Stomach smooth muscle (tissue), 2 donors: ENCODE results near the gene TH.
"Not testable (repeated sequence)": the region's sequence is repeated elsewhere in the genome, so short reads cannot be mapped to it uniquely, and the experiment has no call there.

Source experiments
- H3K27ac ChIP-seq: one replicate; pipeline ENCODE4 v1.7.0; 2013; ENCODE audit warnings: mild to moderate bottlenecking, low read length, inconsistent platforms
- H3K27me3 ChIP-seq, 2 donors: one replicate each; pipeline ENCODE4 v1.7.0; 2013; ENCODE audit warnings: low read length in 2 of 2; ENCODE audit not compliant: insufficient read depth in 2 of 2, control insufficient read depth in 1 of 2
- H3K36me3 ChIP-seq, 2 donors: one replicate each; pipeline ENCODE4 v1.7.0; 2013; ENCODE audit warnings: low read length in 2 of 2; ENCODE audit not compliant: control insufficient read depth in 2 of 2, insufficient read depth in 2 of 2
- H3K4me1 ChIP-seq: one replicate; pipeline ENCODE4 v1.7.0; 2013; ENCODE audit warnings: low read length; ENCODE audit not compliant: control insufficient read depth, insufficient read depth
- H3K4me3 ChIP-seq, 2 donors: one replicate each; pipeline ENCODE4 v1.7.0; 2013; ENCODE audit warnings: low read length in 2 of 2
- H3K9ac ChIP-seq, 2 donors: one replicate each; pipeline ENCODE4 v1.7.0; 2013; ENCODE audit warnings: low read length in 2 of 2, mild to moderate bottlenecking in 1 of 2
- H3K9me3 ChIP-seq, 2 donors: one replicate each; pipeline ENCODE4 v1.7.0; 2013; ENCODE audit warnings: low read length in 2 of 2; ENCODE audit not compliant: control insufficient read depth in 2 of 2
- donor health status: healthy.
- donor health status: Pancreatic carcinoma.

Gene TH

DNA sequence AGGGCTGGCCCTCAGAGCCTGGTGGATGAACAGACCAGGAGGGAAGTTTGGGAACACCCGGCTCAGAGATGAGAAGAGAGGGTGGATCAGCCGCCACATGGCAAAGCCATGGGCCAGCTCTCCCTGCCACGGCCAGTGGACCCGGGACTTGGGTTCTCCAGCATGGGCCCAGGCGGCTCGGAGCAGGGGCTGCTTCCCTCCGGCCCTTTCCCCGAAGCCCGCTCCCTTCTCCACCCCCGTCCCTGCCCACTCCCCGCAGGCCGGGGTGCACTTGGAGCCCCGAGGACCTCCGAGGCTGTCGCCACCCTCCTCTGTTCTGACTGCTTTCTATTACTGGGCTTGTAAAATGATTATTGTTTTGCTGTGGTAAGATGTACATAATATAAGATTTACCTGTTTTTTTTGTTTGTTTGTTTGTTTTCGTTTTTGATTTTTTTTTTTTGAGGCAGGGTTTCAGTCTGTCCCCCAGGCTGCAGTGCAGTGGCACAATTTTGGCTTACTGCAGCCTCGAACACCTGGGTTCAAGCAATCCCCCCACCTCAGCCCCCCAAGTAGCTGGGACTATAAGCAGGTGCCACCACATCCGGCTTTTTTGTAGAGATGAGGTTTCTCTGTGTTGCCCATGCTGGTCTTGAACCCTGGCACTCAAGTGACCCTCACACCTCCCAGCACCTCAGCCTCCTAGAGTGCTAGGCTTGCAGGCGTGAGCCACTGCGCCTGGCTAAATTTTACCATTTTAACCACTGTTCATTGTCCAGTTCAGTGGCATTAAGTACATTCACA, 11.3 kb upstream of the TH start:
- H3K4me1 ChIP-seq = peaks cover 2% of the 10 kb centered on the region
- H3K27ac ChIP-seq = no peak overlapping the region
- no peak overlapping the region for H3K9ac ChIP-seq
- H3K4me3 ChIP-seq = no peak overlapping the region
- peaks cover 16 to 19% of the 10 kb centered on the region in 2 donors for H3K27me3 ChIP-seq
- no peaks in the 10 kb centered on the region for H3K36me3 ChIP-seq
- H3K9me3 ChIP-seq = no peaks in the 10 kb centered on the region

DNA sequence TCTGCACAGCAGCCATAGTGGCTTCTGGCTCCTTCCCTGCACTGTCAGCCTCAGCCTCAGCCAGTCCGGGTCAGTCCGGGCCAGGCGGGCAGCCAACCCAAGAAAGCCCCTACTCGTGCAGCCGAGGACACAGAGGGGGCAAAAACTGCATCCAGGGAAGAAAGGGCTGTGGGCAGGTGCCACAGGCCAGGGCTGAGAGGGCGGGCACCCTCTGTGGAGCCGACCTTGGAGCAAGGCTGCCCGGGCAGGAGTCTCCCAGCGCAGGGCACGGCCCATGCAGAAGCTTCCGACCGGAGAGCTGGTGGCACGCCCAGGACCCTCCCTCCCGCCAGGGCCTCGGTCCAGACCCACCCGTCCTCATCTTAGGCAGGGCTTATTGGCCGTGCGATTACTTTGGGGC, 10.5 kb upstream of the TH start:
- Histone ChIP-seq H3K27ac (no peak overlapping the region), H3K36me3 (no peaks in the 10 kb centered on the region), H3K27me3 (peaks cover 14 to 16% of the 10 kb centered on the region in 2 donors), H3K4me3 (no peak overlapping the region), H3K9me3 (no peaks in the 10 kb centered on the region), H3K4me1 (peaks cover 2% of the 10 kb centered on the region), H3K9ac (no peak overlapping the region)

DNA sequence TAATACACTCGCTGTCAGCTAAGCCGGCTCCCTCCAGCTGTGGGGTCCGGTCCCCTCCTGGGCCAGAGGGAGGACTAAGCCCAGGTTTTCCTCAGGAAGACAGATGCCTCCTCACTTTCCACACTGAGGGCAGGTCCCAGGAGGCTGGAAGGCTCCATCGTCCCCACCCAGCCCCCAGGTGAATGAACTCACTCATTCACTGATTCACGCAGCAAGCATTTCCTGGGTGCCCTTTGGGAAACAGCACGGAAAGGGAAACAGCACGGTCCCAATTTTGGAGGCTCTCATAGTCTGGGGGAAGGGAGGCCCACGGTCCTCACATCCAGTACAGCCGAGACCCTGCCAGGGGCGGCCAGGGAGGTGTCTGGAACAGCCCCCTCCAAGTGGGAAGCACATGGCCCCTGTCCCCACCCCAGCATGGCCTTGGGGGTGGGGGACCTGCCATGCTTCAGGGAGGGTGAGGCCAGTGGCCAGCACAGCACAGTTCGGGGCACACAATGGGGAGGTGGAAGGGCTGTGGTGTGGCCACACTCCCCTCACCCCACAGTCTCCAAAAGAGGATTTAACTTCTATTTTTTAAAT, 9.3 kb upstream of the TH start:
- no peak overlapping the region for H3K27ac ChIP-seq
- H3K9me3 ChIP-seq = no peaks in the 10 kb centered on the region
- H3K4me1 ChIP-seq = peaks cover 2% of the 10 kb centered on the region
- no peak overlapping the region for H3K9ac ChIP-seq
- H3K4me3 ChIP-seq = no peak overlapping the region
- H3K27me3 ChIP-seq = peaks cover 6 to 14% of the 10 kb centered on the region in 2 donors
- H3K36me3 ChIP-seq = no peaks in the 10 kb centered on the region

DNA sequence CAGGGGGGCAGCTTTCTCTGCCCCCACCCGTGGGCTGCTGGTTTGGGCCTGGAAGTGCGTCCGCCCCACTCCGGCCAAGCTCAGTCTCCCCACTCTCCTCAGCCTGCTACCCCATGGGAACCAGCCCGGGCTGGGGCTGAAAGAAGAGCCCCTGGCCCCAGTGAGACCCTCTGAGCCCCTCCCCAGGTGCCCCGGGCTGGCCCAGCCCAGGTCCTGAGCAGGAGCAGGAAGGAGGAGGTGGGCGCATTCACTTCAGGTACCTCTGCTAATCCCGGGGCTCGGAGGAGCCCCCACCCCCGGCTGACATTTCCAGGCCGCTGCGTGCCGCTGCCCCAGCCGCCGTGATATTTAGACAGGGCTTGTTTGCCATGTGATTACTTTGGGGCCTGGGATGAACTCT, 8.7 kb upstream of the TH start:
- Histone ChIP-seq H3K4me1 (peaks cover 2% of the 10 kb centered on the region), H3K36me3 (no peaks in the 10 kb centered on the region), H3K4me3 (no peak overlapping the region), H3K9ac (no peak overlapping the region), H3K27ac (no peak overlapping the region), H3K27me3 (peaks cover 1 to 13% of the 10 kb centered on the region in 2 donors), H3K9me3 (no peaks in the 10 kb centered on the region)

DNA sequence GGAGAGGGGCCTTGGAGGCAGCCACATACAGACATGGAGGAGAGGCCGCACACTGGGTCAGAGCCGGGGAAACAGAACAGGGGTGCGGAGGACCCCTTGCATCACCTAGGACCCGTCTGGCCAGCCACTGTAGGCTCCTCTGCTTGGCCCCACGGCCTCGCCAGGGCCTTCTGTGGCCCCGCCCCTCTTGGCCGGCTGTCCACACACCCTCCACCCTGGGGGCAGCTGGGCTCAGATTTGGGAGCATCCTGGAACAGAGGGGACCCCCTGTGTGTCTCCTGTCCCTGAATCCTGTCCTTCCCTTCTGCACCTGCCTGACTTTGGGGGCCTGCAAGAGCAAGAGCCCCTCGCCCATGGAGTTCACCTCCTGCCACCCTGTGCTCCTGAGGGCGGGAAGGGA, 7.9 kb upstream of the TH start:
- H3K36me3 ChIP-seq = no peaks in the 10 kb centered on the region
- H3K27ac ChIP-seq = no peak overlapping the region
- no peak overlapping the region for H3K4me3 ChIP-seq
- no peaks in the 10 kb centered on the region for H3K4me1 ChIP-seq
- no peaks in the 10 kb centered on the region for H3K9me3 ChIP-seq
- H3K27me3 ChIP-seq = peaks cover 0 to 10% of the 10 kb centered on the region in 2 donors
- no peak overlapping the region for H3K9ac ChIP-seq

DNA sequence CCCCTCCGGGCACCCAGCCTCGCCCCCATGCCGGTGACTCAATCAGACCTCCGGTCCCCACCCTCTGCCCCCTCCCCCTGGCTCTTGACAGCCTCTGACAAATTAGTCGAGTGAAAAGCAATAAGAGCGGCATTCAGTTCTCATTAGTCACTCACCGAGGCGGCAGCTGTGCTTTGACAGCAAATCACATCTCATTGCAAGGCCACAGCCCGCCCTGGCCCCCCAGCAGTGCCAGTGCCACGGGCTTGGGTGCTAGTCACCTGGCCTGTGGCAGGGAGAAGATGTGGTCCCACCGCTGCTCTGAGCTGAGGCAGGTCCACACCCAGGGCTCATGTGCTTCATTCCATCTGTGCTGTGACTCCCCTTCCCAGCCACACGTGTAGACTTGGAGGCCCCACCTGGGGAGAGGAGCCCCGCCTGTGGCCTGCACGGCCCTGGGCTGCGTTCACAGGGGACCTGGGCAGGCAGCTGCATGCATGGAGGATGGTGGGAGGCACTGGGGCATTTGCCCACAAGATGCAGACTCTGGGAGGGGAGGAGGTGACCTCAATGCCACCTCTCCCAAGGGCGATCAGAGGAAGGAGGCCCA, 7.4 kb upstream of the TH start:
- Histone ChIP-seq H3K36me3 (no peaks in the 10 kb centered on the region), H3K9ac (no peak overlapping the region), H3K9me3 (no peaks in the 10 kb centered on the region), H3K4me1 (no peaks in the 10 kb centered on the region), H3K27ac (no peak overlapping the region), H3K4me3 (no peak overlapping the region), H3K27me3 (peaks cover 0 to 10% of the 10 kb centered on the region in 2 donors)

DNA sequence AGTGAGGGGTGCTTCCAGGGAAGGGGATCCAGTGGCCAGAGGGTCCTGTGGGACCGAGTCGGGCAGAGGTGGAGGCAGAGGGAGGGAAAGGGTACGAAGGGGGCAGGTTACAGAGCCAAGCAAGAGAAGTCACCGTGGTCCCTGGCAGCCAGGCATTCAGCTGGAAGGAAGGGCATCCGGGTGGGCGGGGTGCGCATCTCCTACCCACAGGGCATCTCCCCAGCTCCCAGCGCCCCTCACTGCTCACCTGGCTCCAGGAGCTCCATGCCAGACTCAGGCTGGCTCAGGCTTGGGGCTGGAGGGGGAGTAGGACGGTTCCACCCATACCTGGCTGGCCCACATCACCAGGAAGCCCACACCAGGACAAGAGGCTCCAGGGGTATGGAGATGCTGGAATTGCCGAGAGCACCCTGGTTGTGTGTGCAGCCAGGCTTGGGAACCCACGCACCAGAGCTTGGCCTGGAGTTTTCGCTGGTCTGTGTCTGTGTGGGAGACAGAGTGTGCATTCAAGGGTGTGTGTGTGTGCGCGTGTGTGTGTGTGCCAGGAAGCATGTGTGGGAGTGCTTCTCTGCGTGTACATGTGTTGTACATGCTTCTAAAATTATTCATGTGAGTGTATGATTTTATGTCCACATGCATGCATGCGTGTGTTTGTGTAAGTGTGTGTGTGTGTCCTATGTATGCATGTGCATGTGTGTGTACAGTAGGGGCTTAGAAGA, 6.6 kb upstream of the TH start:
- H3K27me3 ChIP-seq, H3K4me1 ChIP-seq, H3K9ac ChIP-seq, H3K4me3 ChIP-seq, H3K9me3 ChIP-seq, H3K36me3 ChIP-seq, H3K27ac ChIP-seq: not testable (repeated sequence)

DNA sequence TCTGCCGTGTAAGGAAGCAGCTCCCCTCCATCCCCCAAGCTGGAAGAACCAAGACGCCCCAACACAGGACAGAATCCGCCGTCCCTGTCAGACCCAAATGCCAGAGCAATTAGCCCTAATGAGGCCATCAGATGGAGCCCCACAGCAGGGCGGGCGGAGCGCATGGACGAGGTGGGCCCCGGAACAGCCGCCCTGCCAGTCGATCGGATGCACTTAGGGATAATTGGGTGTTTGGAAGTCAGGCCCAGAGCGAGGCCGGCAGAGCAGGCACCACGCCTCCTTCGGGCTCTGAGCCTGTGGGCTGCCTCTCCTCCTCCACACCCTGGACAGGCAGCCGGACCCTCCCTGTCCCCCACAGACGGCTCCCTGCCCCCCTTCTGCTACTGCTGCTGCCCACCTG, 5.5 kb upstream of the TH start:
- Histone ChIP-seq H3K9ac (no peak overlapping the region), H3K27ac (no peak overlapping the region), H3K4me1 (no peaks in the 10 kb centered on the region), H3K4me3 (no peak overlapping the region), H3K36me3 (no peaks in the 10 kb centered on the region), H3K27me3 (peaks cover 0 to 10% of the 10 kb centered on the region in 2 donors), H3K9me3 (no peaks in the 10 kb centered on the region)

DNA sequence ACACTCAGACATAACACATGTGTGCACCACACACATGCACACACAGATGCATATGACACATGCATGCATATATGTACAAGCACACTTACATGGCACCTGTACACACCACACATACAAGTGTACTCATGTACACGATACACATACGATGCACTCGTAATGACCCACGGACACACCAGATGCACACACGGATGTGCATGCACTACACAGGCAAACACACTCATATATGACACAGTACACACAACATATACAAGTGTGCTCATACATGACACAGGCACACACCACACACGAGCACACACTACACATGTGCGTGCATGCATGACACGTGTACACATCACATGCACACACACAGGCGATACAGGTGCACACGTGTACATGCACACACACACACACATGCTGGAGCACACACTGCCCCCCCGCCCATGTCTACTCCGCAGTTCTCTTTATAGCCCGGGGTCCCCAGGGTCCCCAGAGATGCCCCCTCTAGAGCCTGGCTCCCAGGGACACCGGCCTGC, 4.8 kb upstream of the TH start:
- Histone ChIP-seq H3K9ac (no peak overlapping the region), H3K36me3 (no peaks in the 10 kb centered on the region), H3K4me1 (no peaks in the 10 kb centered on the region), H3K27ac (no peak overlapping the region), H3K4me3 (no peak overlapping the region), H3K27me3 (peaks cover 0 to 8% of the 10 kb centered on the region in 2 donors), H3K9me3 (no peaks in the 10 kb centered on the region)

DNA sequence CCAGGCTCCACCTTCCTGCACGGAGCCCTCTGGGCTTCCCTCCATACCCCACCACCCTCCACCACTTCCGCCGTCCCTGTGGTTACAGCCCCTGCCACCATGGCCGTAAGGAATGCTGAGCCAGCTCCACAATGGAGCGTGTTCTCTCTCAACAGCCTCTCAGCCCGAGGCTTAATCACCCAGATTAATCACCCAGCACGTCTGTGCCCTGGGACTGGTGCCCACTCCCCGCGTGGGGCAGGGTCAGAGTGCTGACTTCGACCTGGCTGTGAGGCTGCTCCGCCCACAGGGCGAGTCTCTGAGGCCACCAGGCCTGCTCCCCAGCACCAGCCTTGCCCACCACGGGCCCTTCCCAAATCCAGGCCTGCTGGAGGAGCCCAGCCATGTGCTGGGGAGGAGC, 4.0 kb upstream of the TH start:
- no peaks in the 10 kb centered on the region for H3K9me3 ChIP-seq
- H3K4me1 ChIP-seq = no peaks in the 10 kb centered on the region
- H3K4me3 ChIP-seq = no peak overlapping the region
- no peak overlapping the region for H3K27ac ChIP-seq
- H3K9ac ChIP-seq = no peak overlapping the region
- H3K27me3 ChIP-seq = peaks cover 0 to 7% of the 10 kb centered on the region in 2 donors
- H3K36me3 ChIP-seq = no peaks in the 10 kb centered on the region
